Stimulated activated CD4-positive, alpha-beta T cell treated with anti-CD3 and anti-CD28 coated beads, TNF-alpha, amount 100 ng/mL, for 24 hours (primary cell): ENCODE data around the gene GSC2.
"Not testable (repeated sequence)": the region's sequence is repeated elsewhere in the genome, so short reads cannot be mapped to it uniquely, and the experiment has no call there.

Source experiments
- DNase-seq, 3 experiments: peaks; one replicate each; pipeline ENCODE4 v3.0.0-alpha.2; 2020; ENCODE audit warnings: low read depth in 3 of 3

GSC2 gene

DNA sequence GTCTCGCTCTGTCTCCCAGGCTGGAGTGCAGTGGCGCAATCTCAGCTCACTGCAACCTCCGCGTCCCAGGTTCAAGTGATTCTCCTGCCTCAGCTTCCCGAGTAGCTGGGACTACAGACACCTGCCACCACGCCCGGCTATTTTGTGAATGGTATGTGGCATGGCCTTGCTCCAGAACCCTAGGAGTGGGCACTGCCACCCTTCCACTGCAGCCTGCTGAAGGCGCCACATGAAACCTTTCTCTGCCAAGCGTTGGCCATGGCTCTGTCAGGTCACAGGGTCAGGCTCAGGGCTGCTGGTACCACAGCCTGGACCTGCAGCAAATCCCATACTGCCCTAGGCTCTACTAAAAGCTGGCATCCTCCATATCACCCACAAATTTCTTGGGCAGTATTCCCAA is 6.0 kb upstream of the GSC2 start:
- DNase-seq: not testable (repeated sequence)

GRCh38 chr22:19152942-19153883 is 3.1 kb upstream of the GSC2 start:
- no peak for DNase-seq

- no peak for DNase-seq
Measured at GRCh38 chr22:19151329-19152191, 1.5 kb upstream of the GSC2 start.

- no peak for DNase-seq
Measured at GRCh38 chr22:19150482-19151328, 613 bp upstream of the GSC2 start.

- peak in 1 of 3 experiments; percentile 37 for DNase-seq
Measured at GRCh38 chr22:19149047-19149883, 827 bp downstream of the GSC2 start.

DNA sequence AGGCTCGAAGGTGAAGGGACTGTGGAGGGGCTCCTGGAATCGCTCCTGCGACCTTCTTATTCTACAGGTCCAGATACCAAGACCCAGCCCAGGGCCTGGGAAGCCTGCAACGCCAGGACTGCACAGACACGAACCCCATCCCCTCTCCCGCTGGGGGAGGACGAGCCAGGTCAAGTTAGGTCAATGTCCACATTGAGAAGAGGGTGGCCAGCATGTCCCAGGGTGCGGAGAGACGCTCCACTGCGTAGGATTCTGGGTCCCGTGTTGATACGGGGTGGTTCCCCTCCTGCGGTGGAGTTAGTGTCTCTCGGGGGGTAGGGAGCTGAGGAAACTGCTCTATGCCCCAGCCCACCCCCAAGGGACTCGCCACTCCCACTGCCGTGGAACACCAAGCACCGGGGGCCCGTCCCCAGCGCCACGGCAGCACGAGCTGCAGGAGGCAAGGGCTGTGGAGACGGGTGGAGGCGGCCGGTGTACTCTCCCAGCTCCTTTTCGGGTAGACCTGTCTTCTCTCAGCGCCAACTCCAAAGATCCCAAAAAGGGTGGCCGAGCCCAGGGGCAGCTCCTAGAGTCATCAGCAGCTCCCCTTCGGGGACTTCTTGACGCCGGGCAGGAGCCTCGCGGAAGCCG is 1.6 kb downstream of the GSC2 start:
- no peak for DNase-seq

DNA sequence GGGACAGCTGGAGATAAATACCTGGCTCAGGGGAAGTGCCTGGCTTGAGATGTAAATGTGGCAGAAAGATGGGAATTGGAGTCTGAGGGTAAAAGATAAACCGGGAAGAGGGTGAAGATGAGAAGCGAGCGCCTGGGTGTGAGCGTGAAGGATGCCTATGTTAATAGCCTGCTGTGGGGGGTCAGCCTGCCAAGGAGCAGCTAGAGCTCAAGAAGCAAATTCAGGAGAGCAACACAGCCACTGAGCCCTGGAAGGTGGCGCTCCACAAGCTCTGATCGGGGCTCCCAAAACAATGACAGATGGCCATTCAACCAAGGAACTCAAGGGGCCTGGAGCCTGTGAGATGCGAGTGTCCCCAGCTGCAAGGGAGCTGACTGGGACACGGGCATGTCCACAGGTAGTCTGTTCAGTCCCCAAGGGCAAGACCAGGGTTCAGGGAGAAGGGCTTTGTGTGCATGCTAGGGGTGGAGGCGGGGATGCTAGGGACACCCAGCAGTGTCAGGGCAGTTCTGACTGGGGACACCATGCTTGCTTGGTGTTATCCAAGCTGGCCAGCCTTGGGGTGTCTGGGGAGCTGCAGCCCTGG is 2.8 kb downstream of the GSC2 start:
- DNase-seq: no peak

GRCh38 chr22:19146215-19146968 is 3.7 kb downstream of the GSC2 start:
- no peak for DNase-seq

DNA sequence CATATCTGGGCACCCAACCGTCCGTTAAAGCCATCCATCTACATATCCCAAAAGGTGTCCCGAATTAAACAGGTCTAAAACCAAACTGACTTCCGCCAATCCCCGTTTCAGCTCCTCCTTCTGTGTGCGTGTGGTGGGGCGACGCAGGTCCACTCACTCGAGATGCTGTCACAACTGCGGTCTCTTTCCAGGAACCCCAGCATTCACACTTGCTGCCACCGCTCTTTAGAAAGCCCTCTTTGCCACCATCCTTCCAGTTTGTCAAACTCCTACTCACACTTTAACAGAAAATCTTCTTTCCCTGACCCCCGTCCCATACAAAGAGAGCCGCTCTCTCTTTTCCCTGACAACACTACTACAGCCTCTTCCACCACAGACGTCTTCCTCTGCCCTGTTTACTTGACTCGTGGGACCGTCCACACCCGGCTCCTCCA is 6.1 kb downstream of the GSC2 start:
- DNase-seq: peak in 1 of 3 experiments; percentile 24

DNA sequence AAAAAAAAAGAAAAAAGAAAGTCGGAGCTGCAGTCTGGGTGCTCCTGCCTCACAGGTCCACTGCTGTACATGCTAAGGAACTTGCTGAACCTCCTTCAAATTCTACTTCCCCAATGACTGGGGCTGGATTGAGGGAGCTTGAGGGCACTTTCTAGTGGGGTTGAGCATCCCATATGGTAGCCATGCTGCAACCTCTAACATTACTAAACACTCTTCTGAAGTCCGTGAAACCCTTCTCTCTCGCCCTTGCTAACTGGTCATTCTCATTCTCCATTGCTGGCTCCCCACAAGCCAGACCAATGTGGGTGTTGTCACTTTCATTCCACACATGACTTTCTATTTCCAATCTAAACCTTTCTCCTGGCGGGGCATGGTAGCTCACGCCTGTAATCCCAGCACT is 6.9 kb downstream of the GSC2 start:
- no peak for DNase-seq

- no peak for DNase-seq
Measured at GRCh38 chr22:19142394-19142793, 7.7 kb downstream of the GSC2 start.

- DNase-seq: no peak
Measured at GRCh38 chr22:19139974-19140373, 10.1 kb downstream of the GSC2 start.

GRCh38 chr22:19139001-19139356 is 11.1 kb downstream of the GSC2 start:
- no peak for DNase-seq

- no peak for DNase-seq
Measured at GRCh38 chr22:19138217-19139000, 11.7 kb downstream of the GSC2 start.

GRCh38 chr22:19137384-19138216 is 12.5 kb downstream of the GSC2 start:
- DNase-seq: no peak

GRCh38 chr22:19136915-19137314 is 13.2 kb downstream of the GSC2 start:
- no peak for DNase-seq

GRCh38 chr22:19134874-19135273 is 15.2 kb downstream of the GSC2 start:
- DNase-seq: no peak
